TTC549 (cell line): ENCODE results near the gene ADIRF.
"Not testable (repeated sequence)": the region's sequence is repeated elsewhere in the genome, so short reads cannot be mapped to it uniquely, and the experiment has no call there.

Experiments used
- FAIRE-seq: peaks from 2 replicates; lab custom pipeline; 2012; peaks lifted over from hg19 to GRCh38; lab: Jason Lieb, UNC

The ADIRF gene

DNA sequence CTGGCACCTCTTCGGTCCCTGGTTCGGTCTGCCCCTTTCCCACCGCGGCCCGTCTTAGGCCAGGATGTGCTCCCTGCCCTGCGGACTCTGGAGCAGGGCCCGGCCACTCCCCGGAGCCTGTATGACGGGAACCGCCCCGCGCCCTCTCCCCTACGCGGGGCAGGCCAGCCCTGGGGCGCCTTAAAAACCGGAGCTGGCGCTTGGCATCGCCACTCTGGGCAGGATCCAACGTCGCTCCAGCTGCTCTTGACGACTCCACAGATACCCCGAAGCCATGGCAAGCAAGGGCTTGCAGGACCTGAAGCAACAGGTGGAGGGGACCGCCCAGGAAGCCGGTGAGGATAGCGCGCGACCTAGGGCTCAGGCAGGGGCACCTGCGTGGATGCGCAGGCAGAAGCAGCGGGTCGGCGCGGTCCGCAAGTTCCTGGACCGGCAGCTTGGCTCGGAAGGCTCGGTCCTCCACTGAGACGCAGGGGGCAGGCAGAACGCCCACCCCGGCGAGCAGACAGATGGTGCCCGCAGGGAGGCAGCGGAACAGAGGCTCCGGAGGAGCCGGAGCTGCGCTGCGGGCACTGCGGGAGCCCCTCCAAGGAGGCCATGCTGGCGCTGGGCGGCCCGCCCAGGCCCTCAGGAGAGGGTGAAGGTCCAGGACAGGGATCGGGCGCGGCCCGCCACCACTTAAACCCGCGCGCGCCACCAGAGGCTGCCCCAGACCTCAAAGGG lies at the start of gene ADIRF:
Gene ADIRF (plus strand): TSS at position 212 of the 723 bp plus-strand sequence. CDS start 63 bp downstream, at position 275.
- FAIRE-seq, result no peak

DNA sequence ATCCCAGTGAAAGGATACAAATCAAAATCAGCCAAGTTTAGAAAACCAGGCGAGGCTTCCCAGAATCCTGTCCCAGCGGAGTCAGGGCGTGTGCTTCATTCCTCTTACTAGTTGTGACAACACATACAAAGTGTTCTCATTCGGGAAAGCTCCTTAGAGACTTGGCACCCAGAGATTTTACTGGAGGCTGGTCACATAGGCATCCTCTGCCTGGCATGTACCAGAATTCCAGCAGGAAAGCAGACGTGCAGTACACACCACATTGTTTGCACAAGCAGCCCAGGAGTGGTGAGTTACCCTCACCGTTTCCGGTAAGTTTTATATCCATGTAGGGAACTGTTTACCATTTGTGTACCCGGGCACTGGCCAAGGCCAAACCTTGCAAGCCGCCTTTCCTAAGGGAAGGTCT lies 45.7 kb upstream of the ADIRF start:
- FAIRE-seq, result no peak

DNA sequence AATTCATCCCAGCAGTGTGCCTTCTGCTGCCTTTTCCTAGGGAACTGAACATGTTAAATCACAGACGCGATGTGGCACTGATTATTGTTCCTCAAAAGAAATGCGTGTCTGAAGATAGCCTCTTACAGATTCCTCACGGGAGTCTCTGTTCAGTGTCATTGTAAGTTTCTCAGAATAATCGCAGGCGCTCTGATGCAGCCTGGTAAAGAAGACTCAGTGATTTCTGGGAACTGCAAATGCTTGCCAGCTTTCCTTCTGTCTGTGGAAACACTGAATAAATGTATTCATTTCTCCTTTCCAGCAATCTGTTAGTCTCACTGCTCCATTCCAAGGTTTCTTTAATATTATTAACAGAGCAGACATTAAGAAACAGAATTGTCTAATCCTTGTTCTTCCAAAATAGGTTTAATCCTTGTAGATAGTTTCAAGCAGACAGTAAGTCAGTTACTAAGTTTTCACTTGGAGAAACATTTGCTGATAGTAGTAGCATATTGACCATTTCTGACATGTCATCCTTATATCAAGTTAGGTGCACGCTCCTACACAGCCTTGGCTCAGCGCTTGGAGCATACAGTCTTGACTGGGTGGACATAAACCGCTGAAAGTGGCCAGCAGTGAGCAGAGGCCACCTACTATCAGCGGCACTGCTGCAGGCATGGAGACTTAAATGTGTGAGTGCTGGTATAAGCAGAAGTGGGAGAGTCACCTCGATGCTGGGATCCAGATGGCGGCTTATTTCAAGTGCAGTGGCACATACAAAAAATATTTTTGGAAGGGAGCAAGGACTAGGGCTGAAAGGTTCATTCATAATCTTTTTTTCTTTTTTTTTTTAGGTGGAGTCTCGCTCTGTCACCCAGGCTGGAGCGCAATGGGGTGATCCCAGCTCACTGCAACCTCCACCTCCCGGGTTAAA lies 38.6 kb upstream of the ADIRF start:
- no peak for FAIRE-seq

DNA sequence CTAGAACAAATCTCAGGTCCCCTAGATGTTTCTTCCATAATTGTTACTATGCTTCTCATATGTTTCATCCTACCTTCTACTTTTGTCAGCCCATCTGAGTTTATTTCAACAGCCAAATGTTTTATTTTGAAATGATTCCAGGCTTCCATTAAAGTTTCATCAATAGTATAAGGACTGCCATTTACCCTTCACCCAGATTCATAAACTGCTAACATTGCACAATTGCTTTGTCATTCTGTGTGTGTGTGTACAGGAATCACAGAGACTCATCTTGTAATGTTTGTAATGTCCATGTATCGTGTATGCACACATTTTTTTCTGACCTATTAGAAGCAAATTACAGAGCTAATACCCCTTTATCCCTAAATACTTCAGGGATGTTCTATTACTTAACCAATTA lies 36.4 kb upstream of the ADIRF start:
- no peak for FAIRE-seq

DNA sequence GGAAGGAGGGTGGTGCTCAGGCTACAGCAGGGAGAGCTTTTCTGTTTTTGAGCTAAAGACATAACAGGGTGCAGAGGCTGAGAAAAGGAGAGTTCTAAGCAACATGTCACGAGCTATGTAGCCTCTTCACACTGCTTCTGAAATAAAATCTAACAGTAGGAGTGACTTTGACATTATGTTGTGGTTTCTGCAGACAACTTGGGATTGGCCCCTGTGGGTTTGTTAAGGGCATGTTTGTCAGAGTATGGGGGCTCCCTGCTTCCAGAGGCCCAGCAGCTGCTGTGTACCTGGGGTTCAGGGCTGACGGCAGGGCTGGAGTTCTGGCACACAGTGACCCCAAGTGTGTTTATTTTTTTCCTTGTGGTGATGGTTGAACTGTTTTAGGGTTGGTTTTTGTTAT lies 35.6 kb upstream of the ADIRF start:
- no peak for FAIRE-seq

DNA sequence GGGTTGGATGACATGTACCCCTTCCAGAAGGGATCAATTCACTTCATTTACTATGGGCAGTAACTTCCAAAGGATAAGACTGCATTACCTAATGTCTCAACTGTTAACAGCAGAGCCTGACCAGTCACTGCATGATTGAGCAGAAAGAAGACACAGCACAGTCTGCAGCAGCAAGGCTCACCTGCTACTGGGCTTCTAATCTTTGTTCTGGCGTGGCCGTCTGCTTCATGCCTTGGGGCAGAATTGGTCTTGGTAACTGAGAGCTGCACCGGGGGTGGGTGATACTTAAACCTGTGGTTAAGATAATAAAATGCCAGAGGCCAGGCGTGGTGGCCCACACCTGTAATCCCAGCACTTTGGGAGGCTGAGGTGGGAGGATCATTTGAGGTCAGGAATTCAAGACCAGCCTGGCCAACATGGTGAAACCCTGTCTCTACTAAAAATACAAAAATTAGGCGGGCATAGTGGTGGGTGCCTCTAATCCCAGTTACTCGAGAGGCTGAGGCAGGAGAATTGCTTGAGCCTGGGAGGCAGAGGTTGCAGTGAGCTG lies 34.0 kb upstream of the ADIRF start:
- FAIRE-seq, result not testable (repeated sequence)

DNA sequence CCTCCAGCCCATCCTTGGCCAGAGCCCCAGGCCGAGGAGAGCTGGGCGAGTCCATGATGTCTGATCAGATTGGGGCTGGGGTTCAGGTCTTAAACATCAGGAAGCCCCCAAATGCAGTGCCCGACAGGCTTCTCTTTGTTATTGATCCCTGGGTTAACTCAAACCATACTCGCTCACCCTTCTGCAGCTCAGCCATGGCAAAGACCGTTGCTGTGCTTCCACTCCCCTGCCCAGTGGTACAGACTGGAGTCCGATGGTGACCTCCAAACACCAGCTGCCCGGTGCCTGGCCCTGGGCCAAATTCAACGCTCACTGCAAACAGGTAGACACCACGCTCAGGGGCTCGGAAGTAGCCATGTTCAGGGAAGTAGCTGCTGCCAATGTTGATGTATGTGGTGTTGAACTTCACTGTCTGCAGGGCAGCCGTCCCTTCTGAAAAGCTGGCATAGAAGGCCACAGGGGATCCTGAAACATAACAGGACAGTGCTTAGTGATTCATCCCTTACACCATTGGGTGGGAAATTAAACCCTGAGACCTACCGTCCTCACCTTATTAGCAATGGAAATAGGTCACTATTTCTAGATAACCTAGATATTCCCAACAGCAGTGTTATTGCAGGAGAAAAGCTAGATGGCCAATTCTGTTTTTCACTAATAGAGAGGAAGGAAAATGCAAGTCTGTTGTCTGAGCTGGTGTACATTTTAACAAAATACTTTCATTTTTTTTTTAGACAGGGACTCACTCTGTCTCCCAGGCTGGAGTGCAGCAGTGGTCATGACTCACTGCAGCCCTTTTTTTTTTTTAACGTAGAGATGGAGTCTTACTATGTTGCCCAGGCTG lies 31.4 kb upstream of the ADIRF start:
- no peak for FAIRE-seq

DNA sequence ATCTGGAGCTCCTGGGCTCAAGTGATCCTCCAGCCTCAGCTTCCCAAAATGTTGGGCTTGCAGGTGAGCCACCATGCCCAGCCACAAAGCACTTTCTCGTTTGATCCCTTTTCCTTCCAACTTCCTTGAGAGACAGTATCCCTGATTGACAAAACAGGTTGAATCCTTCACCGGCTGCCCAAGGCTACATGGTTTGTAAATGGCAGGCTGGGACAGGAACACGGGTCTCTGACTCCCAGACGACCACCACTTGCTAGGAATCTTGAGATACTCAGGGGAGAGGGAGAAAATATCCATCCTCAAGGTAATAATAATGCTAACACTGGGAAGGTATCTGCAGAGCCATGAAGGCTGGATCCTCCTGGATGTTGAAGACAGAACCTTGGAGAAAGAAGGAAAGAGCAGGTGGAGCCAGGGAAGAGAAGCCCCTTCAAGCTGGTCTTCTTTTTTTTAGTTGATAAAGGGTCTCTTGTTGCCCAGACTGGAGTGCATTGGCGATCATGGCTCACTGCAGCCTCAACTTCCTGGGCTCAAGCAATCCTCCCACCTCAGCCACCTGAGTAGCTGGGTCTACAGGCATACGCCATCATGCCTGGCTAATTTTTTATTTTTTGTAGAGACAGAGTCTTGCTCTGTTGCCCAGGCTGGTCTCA lies 30.7 kb upstream of the ADIRF start:
- FAIRE-seq, result no peak

DNA sequence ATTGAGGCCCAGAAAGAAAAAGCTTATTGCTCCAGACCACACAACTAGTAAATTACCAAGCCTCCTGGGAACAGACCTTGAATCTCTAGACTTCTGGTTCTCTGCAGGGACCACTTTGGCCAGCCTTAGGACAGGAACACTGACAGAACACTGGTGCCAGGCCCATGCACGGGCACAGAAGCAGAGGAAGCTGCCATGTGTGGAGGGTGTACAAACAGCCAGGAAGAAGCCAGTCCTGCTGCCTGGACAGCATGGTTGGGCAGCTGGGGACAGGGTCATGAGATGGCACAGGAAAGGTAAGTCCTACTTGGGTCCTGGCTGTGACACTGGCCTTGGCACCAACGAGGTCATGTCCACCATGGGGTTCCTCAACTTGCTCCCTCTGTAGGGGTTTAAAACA lies 30.0 kb upstream of the ADIRF start:
- no peak for FAIRE-seq

DNA sequence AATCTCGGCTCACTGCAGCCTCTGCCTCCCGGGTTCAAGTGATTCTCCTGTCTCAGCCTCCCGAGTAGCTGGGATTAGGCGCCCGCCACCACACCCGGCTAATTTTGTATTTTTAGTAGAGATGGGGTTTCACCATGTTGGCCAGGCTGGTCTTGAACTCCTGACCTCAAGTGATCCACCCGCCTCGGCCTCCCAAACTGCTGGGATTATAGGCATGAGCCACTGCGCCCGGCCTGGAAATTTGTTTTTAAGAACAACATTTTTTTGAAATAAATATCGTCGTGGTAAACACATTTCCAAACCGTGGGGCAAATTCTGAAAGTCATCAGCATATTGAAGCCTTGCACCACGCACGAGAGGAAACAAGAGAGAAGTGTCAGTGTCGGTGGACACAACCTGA lies 28.2 kb upstream of the ADIRF start:
- not testable (repeated sequence) for FAIRE-seq

DNA sequence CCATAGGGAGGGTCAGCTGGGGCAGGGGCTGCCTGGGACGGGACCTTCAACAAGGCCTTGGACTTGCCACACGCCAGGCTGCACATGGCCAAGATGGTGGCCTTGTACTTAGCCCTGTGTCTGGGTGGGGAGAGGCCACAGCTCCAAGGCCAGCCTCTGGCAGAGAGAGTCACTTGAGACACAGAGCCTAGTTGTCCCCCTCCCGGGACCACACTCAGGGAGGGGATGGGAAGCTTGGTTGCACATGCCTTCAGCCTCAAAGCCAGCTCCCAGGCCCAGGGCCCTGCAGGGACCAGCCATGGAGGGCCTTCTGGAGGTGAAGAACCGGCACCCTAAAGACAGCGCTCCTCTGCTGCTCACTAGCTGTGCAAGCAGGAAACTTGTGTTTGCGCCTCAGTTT lies 27.6 kb upstream of the ADIRF start:
- FAIRE-seq, result no peak

DNA sequence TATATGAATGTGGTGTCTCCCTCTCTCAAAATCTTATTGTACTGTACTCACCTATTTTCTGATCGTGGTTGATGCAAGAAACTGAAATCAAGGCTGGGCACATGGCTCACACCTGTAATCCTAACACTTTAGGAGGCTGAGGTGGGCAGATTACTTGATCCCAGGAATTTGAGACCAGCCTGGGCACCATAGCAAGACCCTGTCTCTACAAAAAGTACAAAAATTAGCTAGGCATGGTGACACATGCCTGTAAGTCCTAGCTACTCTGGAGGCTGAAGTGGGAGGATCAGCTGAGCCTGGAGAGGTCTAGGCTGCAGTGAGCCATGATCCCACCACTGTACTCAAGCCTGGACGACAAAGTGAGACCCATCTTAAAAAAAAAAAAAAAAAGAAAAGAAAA lies 26.9 kb upstream of the ADIRF start:
- FAIRE-seq, result no peak

DNA sequence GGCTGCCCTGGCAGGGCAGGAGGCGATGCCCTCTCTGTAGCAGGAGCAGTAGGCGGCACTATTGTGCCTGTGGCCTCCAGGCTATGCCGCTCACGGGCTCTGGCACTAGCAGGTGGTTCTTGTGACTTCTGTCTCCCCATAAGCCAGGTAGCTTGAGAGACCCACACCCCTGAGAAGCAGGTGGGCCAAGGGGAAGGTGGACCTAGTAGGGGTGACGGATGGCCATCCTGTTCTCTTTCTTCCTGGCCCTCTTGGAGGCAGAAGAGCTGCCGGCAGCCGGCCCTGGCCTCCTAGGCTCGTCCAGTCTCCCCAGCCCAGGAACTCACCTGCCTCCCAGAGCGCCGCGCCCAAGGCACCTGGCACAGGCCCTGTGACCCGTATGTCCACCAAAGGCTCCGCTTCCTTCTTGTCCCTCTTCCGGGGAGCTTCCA lies 26.3 kb upstream of the ADIRF start:
- no peak for FAIRE-seq

DNA sequence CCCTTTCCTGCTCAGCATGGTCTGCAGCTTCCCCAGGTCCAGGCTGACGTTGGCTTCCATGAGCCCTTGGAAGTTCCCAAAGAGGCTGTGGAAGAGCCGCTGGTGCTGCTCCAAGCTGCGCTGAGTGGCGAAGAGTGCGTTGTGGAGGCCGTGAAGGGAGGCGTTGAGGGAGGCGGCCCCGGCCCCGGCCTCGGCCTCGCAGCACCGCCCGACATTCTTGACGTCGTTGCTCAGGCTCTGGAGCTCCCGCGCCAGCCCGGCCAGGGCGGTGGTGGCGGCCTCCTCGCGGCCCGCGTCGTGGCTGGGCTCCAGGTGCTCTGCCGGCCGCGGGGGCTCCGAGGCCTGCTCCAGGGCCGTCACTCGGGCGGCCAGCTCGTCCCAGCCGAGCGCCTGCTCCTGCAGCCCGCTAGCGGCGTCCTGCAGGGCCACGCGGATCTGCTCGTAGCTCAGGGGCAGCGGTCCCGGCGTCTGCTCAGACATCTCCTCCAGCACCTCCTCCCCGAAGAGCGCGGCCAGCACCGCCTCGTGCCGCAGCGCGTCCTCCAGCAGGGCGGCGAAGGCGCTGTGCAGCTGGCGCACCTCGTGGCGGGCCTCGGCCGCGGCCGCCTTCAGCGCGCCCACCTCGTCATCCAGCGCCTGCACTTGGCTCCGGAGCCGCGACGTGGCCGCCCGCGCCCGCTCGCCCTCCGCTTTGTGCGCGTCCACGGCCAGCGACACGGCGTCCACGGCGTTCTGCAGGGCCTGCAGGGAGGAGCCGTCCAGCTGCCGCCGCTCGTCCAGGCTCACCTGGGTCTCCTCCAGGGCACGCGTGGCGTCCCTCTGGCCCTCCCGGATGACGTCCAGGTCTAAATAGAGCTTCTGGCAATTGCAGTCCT lies 25.6 kb upstream of the ADIRF start:
- no peak for FAIRE-seq

DNA sequence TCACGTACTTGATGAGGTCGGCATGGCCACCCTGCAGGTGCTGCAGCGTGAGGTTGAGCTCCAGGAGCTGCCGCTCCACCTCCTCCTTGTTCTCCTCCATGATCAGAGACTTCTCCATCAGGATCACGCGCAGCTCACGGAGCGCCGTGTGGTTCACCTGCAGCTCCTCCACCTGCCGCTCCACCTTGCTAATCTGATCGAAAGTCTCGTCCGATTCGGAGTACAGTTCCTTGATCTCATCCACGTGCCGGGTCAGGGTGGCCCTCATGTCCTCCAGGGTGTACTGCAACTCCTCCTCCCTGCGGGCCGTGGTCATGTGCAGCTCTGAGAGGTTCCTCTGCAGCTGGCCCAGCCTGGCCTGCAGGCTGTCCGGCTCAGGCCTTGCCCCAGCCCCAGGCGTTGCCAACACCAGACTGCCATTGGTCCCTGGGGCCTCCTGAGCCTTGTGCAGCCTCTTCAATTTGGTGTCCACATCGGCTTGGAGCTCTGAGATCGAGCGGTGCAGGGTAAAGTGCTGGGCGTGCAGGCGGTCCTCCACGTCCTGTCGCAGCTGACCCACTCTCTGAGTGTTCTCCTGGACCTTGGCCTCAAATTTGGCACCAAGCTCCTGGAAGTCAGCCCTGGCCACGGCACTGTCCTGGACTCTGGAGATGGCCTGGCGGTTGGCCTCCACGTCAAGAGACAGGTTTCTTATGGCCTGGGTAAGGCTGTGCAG lies 24.8 kb upstream of the ADIRF start:
- FAIRE-seq, result no peak

DNA sequence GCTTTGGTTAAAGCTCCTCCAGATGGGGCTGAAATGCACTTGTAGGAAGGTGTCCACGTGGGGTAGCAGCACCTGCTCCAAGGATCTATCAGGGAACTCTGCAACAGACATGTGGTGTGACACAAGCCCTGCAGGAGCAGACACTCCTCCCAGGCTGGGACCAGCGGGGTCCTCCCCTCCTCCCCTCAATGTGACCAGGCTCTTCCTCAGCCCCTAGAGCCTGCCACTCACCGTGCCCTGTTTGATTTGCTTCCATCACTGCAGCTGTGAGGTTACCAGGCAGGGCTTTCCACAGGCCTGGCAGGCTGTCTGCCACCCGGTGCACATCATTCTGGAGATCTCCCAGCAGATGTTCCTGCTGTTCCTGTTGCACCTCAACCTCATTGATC lies 24.3 kb upstream of the ADIRF start:
- no peak for FAIRE-seq

DNA sequence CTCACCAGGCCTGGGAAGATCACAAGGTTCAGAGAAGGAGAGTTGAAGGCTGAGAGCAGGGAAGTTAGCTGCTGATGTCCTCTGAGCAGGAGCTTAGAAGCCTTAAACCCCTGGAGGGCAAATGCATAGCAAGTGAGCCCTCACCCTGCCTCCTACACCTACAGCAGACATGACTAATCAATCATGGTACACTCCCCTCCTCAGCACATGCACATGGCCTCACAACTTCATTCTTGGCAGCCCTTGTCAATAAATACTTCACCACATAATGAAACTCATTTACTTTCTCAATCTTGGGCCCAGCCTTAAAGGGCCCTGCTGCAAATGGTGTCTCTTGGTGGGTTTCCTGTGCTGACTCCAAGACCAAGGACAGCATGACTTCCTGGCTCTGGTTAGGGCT lies 23.8 kb upstream of the ADIRF start:
- FAIRE-seq, result no peak

DNA sequence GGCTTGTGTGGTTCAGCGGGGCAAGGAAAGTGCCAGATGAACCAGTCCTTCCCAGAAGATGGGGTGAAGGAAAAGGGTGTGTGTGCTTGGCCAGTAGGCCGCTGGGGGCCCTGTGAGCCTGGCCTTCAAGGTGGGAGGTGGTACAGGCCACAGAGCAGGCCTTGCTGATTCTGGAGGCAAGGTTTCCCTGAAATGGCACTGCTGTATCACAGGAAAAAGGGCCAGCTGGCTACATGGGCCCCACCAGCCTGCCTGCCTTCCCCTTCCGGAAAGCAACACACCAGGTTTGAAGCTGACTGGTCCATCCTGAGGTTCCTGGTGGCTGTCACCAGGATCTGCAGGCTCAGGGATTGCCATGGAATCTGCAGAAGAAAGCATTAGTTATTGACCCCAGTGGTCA lies 23.4 kb upstream of the ADIRF start:
- FAIRE-seq, result no peak

DNA sequence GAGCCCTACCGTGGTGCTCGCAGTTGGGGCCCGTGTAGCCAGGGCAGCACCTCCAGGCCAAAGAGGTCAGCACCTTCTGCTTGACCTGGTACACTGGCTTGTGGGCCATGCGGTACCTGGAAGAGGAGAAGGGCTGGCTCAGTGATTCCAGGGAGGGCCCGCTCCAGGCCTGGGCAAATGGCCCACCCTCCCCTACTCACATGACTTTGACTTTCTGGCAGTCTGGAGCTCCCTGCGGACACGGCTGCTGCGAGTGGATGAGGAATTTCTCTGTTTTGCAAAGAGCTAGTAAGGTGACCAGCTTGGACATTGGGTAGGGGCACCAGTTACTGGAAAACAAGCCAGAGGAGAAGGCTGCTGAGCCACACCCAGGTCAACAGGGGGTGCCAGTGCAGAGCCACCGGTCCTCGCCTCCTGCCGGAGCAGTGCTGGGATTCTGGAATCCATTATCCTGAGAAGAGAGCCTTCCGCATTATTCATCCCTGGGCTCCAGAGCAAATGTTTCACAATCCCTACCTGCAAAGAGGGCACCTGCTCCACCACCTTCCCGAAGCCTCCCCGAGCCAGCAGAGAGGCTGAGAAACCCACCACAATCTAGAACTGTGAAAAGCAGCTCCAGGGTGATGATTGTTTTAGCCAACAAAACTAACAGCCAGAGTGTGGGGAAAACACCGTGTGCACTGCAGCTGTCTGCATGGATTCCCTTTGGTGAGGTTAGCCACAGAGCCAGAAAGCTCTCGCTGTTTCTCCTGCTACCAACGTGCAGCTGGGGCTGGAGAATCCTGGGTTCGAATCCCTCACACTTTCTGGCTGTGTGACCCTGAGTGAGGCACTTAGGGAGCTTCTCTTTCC lies 22.7 kb upstream of the ADIRF start:
- FAIRE-seq, result no peak
